Kidney epithelial cell (primary cell): ENCODE data around the gene LTBP2. TPM values are rescaled to one million over a fixed set of nuclear protein-coding genes. Genes with fewer than 3 reads are reported as not detected.

ENCODE experiments used
- DNase-seq: peaks from one replicate; pipeline ENCODE4 v3.0.0-alpha.2; 2010; ENCODE audit warnings: low read depth
- H3K27me3 ChIP-seq: 2 replicates; pipeline ENCODE4 v1.6.0; 2011; ENCODE audit warnings: low read length; ENCODE audit not compliant: control insufficient read depth, insufficient read depth
- H3K36me3 ChIP-seq: 2 replicates; pipeline ENCODE4 v1.5.1; 2011; ENCODE audit warnings: low read length; ENCODE audit not compliant: control insufficient read depth, insufficient read depth
- H3K4me3 ChIP-seq: 2 replicates; pipeline ENCODE4 v1.5.1; 2011; ENCODE audit warnings: low read depth, mild to moderate bottlenecking, control low read depth, low read length
- CTCF ChIP-seq: IDR thresholded peaks from 2 replicates; pipeline ENCODE4 v1.5.1; 2011; ENCODE audit warnings: mild to moderate bottlenecking, moderate library complexity, low read length, control low read depth, inconsistent platforms; ENCODE audit not compliant: insufficient read depth, poor library complexity, severe bottlenecking
- total RNA-seq: library from RNA; depleted of rRNA; stranded (reverse); fragments of >200 nt; gene quantifications from 2 replicates; pipeline ENCODE4 v1.2.3, GENCODE V29; 2015

The LTBP2 gene
- total RNA-seq, 1 donor from 2014 or later = 69.5 TPM

GRCh38 chr14:74563586-74564159, 48.4 kb downstream of the LTBP2 start:
- H3K27me3 ChIP-seq = no peaks in the 10 kb centered on the region
- TF ChIP-seq CTCF = no peak
- peaks cover 2% of the 10 kb centered on the region for H3K36me3 ChIP-seq
- H3K4me3 ChIP-seq = no peak overlapping the region
- no peak for DNase-seq

- Histone ChIP-seq H3K36me3 (peaks cover 2% of the 10 kb centered on the region), H3K4me3 (no peak overlapping the region), H3K27me3 (no peaks in the 10 kb centered on the region)
- no peak for TF ChIP-seq CTCF
- no peak for DNase-seq
Measured at GRCh38 chr14:74563233-74563585, 48.8 kb downstream of the LTBP2 start.

GRCh38 chr14:74562515-74563232, 49.4 kb downstream of the LTBP2 start:
- H3K4me3 ChIP-seq = no peak overlapping the region
- no peaks in the 10 kb centered on the region for H3K27me3 ChIP-seq
- TF ChIP-seq CTCF = no peak
- H3K36me3 ChIP-seq = peaks cover 2% of the 10 kb centered on the region
- DNase-seq = no peak

- peaks cover 3% of the 10 kb centered on the region for H3K36me3 ChIP-seq
- TF ChIP-seq CTCF = no peak
- no peak for DNase-seq
- no peaks in the 10 kb centered on the region for H3K27me3 ChIP-seq
- H3K4me3 ChIP-seq = no peak overlapping the region
Measured at GRCh38 chr14:74558655-74559054, 53.4 kb downstream of the LTBP2 start.

- no peaks in the 10 kb centered on the region for H3K27me3 ChIP-seq
- H3K4me3 ChIP-seq = no peak overlapping the region
- DNase-seq = no peak
- peaks cover 3% of the 10 kb centered on the region for H3K36me3 ChIP-seq
- no peak for TF ChIP-seq CTCF
Measured at GRCh38 chr14:74557691-74558090, 54.3 kb downstream of the LTBP2 start.
